NOMO-1 treated with dmso at 0.1 percent for 144 hours (cell line): ENCODE measurements around the gene SRCIN1.
A peak's percentile ranks its signal among the peaks of the same experiment; 100 is the strongest.

Experiments used
- DNase-seq: peaks from one replicate; lab custom pipeline; 2025; ENCODE audit not compliant: unreplicated experiment; lab: John Stamatoyannopoulos, UW

Gene SRCIN1

DNA sequence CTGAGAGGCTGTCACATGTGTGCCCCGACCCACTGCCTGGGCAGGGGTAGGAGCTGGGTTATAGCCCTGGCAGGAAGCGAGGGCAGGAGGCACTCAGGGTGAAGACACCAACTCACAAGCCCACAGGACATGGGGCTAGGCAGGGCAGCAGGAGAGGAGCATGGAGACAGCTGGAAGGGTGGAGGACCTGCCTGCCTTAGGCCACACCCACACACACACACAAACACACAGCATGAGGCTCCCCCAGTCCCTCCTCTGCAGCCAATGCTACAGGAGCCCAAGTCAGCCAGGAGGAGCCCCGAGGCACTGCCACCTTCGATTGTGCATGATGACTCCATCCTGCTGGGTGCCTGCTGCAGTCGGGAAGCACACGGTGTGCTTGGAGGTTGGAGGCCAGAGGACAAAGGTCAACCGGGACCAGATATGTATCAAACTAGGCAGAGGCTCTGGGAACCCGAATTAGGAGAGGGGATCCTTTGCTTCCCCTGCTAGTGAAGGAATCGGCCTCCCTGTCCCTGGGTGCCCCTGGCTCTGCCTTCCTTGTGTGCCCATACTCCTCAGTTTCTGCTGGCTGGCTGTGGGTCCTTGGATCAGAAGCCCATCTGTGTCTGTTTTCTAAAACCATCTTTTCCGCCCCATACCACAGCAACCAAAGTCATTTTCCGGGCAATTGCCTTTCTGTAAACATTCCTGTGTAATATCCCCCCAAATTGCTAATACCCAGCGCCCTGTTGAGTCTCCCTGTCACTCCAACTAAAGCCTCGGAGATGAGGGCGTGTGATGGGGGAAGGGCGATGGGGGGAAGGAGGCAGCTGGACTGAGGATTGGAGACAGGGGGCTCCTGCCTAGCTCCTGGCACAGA, 20.5 kb downstream of the SRCIN1 start:
- no peak for DNase-seq

DNA sequence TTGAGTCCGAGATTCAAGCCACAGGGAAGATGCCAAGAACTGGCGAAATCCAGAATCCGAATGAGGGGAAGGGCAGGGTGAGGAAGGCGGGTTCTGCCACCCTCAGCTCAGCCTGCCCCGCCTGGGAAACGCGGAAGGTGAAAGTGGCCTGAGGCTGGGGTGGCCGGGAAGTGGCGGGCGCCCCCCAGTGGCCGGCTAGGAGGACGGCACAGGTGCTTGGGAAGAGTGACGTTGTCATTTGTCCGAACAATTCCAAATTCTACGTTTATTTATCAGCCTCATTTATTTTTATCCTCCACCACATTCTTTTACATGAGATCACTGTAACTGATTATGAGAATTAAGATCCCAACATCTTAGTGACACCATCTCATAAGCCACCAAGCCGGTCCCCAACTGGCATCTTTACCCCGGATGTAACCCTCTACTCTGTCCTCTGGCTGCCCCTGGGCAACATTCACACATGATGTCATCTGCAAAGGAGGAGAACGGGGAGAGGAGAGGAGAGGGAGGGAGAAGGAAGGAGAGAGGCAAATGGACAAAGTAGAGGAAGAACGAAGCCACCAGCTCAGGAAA, 21.3 kb downstream of the SRCIN1 start:
- peak; percentile 54 for DNase-seq

DNA sequence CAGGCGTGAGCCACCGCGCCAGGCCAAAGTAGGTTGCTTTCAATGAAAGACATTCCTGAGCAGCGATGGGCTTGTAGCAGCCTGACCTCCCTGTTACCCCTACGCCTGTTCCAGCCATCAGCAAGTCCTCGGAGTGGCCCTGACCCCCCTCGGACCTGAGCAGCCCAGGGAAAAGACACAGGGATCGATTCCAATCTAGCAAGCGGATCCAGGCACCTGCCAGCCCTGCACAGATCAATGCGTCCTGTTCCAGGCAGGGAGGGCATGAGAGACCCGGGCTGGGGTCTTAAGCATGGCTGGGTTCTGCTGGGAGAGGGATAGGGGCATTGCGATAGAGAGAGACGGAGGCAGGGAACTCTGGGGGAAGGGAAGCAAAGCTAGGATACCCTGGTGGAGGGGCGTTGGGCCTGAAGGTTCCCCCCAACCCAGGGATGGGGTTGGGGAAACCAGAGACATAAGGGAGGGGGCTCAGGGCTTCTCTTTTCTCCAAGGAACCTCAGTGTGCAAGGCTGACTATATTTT, 21.9 kb downstream of the SRCIN1 start:
- DNase-seq = no peak

DNA sequence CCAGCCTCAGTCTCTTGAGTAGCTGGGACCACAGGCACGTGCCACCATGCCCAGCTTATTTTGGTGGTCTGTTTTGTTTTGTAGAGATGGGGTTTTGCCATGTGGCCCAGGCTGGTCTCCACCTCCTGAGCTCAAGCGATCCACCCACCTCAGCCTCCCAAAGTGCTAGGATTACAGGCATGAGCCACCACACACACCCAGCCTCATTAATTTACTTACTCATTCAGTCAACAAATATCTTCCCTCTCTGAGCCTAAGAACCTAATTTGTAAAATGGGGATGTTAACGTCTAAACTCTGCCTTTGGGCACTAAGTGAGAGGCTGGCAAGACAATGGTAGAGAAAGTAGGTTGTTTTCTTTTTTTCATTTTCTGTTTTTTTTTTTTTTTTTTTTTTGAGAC, 22.6 kb downstream of the SRCIN1 start:
- no peak for DNase-seq

DNA sequence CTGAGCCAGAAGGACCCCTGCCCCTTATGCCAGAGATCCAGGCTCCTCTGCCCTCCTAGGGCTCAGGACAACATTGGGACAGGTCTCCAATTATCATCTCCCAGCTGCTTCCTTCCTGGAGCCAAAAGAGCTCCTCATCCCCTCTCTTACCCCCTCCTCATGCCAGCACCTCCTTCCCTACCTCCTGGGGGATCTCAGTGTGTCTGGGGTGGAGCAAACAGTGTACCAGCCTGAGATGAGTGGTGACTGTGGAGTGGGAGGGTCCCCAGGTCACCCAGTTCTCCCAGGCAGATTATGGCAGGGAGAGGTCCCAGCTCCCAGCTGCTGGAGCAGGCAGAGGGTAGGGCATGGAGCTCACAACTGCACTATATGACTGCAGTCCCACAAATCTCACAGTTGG, 23.7 kb downstream of the SRCIN1 start:
- no peak for DNase-seq

DNA sequence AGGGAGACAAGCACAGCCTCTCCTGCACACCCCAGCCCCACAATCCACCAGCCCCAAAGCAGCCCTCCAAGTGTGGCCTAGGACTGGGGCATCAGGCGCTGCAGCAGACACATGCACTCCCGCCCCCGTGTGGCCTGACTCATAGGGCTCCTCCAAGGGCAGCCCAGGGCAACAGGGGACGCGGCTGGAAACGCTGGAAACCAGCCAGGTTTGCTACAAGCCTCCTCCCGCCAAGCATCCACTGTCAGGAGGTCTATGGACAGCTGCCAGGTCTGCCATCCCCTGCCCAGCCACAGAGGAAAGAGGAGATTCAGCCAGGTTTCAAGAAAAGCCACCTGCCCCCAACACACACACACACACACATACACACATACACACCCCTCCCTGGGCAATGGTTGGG, 25.8 kb downstream of the SRCIN1 start:
- no peak for DNase-seq

DNA sequence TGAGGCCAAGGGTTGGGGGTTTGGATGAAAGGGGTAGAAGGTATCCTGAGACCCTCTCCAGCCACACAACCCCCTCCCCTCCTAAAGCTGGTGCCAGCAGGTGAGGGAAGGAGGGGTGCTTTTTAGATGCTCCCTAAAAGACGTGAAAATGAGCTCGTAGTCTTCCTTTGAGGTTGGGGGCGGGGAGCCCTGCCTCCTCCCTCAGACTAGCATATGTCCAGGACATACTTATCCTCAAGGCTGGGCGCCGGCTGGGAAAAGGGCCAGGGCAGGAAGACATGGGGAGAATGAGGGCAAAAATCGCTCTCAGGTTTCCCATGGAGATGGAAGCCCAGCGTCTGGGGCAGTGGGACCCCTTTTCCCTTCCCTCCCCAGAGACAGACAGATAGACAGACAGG, 26.7 kb downstream of the SRCIN1 start:
- DNase-seq = no peak

DNA sequence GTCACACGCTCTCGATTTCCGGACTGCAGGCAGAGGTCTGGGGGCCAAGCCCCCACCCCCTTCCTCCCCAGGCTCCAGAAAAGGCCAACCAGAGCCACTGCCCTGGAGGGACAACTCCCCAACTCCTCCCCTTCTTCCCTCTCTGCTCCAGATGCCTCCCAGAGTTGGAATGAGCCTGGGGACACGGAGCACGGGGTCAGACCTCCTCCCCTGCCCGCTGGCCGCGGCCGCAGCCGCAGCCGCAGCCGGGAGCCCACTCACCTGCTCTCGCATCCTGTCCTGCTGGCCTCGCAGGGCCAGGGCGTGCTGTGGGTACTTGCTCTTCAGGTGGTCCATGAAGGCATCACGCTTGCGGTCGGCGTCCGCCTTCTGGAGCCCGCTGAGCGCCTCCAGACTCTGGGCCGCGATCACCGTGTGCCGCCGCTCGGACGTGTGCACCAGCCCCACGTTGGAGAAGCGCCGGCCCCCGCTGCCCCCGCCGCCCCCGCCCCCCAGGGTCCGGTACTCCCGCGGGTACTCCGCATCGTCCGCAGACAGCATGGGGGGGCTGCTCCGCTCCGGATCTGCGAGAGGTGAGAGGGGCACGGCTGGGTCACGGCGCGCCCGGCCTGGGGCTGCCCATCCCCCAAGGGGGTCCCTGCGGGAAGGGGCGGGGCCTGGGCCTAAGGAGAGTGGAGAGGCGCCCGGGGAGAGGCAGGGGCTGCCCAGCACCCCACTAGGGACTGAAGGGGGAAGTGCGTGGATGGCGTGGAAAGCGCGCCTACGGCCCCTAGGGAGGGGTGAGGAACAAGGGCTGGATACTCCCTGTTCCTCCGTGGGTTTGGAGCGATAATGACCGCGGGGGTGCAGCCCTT, 27.3 kb downstream of the SRCIN1 start:
- no peak for DNase-seq

DNA sequence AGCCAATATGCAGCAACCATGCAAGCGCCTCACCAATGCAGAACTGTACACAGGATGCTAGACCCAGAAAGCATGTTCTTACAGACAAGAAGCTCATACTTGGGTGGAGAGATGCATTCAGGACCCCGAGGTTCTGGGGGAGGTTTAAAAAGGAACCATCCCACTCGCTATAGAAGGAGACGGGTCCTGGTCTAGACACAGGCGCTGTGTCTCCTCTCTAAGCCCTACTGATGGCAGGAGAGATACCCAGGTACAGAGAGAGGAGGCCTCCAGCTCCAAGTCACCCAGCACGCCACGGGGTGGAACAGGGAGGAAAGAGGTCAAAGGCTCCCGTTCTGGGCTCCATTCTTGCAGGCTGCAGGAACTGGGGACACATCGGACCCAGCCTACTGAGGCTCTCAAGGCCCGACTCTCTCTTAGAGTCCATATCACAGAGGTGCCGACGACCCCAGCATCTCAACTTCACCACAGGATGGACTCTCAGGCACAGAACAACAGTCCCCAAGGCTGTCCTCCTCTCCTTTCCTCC, 28.0 kb downstream of the SRCIN1 start:
- DNase-seq = no peak

DNA sequence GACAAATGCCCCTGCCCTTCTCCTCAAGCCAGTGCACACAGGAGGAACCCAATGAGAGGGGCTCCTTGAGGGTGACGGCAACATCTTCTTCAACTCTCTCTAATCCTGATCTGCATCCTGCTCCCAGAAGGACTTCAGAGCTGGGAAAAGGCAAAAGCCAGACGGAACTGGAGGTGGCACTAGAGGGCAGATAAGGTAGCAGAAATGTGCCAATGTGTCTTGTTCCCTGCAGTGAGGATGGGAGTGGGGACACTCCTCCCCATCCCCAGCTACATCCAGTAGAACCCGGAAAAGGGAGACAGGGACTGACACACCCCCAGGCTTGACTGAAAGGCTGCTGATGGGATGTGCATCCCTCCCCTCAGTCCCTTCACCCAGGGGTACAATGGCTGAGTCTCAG, 28.5 kb downstream of the SRCIN1 start:
- no peak for DNase-seq

DNA sequence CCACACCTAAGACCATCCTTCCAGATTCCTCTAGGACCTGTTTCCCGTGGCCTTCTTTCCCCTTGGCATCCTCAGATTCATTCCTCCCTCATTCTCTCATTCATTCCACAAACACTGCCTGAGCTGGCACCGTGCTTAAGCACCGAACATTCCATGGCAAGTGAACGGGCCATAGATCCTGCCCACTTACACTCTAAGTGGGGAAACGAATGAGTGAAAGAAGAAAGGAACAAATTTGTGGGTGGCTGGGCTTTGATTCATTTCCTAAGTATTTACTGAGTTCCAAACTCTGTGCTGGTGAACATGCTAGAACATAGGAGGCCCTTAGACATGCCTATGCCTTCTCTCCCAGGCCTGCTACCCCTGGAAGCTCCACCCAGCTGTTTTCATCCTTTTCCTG, 30.0 kb downstream of the SRCIN1 start:
- DNase-seq = no peak

DNA sequence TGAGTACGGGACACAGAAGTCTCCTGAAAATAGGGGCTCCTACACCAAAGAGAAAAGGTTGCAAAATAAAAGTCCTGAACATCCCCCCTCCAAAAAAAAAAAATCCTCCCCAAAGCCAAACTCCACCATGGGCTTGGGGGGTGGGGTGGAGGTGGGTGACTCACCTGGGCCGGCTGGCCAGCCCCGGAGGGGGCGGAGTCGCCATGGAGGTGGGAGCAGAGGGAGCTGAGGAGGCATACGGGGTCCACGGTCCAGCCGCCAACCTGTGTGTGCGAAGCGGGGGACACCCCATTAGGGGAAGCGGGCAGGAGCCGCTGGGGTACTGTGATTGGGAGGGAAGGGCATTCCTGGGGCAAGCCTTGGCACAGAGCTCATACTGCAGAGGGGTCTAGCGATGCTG, 31.0 kb downstream of the SRCIN1 start:
- no peak for DNase-seq

DNA sequence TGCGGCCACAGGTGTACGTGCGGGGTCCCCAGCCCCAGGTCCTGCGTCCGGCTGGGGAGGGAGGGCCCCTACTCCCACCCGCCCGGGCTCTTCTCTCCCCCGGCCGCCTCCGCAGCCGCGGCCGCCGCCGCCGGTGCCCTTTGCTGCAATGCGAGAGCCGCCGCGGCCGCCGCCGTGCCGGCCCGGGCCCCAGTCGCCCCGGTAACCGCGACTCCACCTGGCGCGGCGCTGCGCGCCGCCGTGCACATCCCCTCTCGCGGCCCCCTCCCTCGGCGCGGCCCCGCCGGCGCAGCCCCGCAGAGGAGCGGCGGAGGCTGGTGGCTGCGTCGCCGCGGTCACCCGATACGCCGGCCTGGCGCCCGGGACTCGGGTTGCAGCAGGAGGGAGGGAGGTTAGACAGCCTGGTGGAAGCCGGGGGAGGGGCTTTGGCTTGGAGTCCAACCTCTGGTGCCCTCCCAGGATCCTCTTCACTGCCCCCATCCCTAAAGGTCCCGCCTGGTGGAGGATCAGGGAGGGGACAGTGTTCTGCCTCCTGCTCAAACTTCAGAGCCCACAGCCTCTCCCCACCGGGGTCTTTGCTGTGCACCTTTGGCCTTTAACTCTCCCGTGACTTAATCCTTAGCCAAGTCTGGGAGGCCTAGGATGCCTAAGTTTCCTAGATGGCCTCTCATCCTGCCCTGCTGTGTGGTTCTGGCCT, 32.9 kb downstream of the SRCIN1 start:
- DNase-seq = no peak

DNA sequence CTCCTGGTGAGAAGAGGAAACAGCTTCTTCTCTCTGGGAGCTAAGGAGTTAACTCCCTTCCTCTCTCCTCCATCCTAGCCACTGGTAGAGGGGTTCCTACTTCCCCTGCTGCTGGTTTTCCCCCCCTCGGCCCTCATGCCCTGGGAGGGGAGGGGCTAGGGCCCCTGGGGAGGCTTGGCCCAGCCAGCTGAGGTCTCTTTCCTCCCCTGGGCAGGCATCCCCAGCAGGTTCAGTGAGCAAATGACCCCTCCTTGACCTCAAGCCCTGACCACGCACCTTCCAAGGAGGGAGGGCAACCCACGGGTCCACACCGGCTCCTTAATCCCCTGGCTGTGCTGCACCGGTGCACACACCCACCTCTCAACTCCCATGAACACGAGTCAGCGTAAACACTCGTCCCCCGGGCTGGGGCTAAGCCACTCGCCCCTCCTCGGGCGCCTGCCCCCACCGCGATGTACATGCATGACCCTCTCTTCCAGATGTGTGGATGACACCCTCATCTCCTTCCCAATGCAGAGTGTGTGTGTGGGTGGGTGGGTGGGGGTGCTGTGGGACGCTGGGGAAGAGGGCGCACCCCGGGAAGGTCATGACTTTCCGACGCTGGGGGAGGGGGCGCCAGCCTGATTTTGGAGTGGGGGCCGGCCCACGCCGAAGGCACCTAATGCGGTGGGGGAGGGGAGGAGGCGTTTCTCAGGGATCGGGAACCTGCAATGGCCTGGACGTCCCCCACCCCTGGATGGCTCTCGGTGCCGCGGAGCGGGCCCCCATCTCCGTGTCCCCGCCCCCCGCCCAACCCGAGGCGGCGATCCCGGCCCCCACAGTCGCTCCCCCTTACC, 33.7 kb downstream of the SRCIN1 start:
- DNase-seq = no peak

DNA sequence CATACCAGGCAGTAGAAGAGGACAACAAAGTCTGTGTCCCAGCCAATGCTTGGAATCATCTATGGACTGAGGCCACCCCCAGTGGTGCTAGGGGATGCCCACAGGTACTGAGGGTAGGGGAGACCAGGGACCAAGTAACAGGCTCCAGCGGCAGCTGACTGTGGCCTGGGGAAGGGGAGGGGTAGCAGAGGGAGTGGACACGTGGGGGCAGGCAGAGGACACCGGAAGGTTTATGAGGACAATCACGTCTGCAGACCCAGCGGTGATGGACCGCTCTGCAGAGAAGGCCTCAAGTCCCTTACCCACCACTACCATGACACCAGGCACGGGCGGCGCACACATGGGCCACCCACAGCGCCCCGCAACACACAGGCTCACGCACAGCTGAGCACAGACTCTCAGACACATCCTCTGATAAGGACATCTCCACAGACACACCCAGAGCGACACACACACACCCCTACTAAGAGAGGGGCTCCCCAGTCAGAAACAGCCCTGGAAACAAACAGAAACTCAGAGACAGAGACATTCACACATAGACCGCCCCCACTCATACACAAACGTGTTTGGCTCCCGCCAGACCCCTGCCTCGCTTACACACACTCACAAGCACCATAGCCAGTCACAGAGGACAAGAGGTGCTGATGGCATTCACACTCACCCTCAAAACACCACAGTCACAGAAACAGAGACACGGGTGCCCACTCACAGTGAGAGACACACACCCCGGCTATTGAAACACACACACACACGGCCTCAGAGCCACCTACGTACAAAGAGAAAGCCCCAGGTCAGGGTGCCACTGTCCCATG, 35.8 kb downstream of the SRCIN1 start:
- no peak for DNase-seq

DNA sequence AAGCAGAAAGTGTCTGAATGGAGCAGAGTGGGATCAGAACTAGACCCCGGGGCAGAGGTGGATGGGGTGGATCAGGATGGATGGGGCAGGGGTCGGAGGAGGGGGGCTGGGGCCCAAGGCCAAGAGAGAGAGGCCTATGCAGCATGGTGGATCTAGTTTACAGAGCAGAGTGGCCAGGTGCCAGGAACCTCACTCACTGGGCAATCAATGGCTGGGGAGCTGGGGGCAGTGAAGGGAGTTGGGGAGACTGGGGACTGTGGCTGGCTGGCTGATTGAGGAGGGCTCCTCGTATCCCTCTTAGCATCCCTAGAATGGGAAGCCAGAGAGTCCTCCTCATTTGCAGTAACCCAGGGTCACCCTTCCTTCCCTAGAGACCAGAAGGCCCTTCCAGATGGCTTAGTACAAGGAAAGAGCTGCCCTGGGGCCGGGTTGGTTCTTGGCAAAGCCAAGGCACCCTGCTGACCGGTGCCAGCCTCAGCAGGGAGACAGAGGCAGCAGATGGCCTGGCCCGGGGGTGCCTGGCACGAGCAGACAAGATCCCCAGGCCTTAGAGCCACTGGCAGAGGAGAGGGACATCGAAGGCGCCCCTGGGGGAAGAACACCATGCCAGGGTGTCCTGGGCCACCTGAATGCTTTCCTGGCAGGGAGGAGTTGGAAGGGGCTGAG, 36.8 kb downstream of the SRCIN1 start:
- DNase-seq = no peak

DNA sequence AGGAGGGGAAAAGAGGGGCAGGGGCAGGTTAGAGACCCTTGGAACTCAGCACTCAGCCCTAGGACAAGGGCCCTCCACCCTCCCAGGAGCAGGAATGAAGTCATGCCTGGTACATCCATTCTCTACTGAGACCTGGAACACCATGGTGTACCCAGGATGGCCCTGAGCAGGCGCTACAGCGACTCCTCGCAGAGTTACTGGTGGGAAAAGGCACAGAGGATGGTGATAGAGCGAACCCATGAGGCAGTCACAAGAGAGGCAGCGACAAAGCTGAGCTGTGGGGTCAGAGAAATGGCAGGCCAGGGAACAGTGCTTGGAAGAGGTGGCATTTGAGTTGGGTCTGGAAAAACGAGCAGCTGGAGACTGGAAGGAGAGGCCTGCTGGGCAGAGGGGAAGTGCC, 37.5 kb downstream of the SRCIN1 start:
- DNase-seq = no peak

DNA sequence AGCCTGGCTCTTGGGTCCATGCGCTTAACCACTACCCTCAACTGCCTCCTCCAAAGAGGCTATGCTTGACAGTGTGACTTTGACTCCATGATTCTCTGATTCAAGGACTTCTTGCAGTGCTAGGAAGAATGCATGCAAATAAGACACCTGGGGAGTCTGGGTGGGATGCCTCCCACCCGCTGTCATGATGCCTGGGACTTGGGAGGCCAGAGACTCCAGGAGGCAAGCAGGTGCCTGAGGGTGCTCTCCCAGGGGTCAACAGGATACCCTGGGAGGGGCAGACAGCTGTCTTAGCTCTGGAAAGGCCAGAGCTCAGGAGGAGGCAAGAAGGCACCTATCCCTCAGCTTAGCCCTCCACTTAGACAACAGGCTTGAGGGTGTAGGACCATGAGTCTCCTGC, 38.4 kb downstream of the SRCIN1 start:
- DNase-seq = no peak

DNA sequence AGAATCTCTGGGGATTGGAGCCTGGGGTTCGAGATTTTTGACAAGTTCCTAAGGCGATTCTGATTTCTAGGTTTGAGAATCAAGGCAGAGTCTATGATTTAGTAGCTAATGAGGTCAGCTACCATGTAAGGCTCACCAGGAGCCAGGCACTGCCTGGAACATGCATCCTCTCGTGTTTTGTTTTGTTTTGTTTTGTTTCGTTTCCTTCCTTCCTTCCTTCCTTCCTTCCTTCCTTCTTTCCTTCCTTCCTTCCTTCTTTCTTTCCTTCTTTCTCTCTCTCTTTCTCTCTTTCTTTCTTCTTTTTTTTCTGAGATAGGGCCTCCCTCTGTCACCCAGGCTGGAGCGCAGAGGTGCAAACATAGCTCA, 39.1 kb downstream of the SRCIN1 start:
- DNase-seq = no peak
